ENCODE data around the gene TNFAIP8L1.

The TNFAIP8L1 gene

DNA sequence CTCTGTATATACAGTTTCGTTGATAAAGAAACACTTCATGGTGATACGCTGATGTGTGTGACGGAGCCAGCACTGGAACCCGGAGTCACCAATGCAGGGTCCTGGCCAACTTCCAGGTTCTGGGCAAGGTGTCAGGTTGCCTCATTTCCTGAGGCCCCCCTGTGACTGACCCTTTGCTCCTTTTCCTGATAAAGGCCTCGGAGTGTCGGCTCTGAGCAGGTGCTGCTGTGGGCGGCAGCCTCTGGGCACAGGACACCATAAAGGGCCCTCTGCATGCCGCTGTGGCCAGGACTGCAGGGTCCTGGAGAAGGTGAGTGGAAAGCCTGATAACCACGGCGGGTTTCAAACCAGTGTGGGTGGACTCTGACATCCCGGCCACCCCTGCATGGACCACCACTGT, 48.1 kb downstream of the TNFAIP8L1 start:
- TF ChIP-seq CTCF (IDR thresholded peaks at IDR 0.05; ENCODE audit: insufficient read depth, missing control alignments): no peak
- no peak for FAIRE-seq
- DNase-seq (ENCODE audit: insufficient read length, low spot score): no peak

DNA sequence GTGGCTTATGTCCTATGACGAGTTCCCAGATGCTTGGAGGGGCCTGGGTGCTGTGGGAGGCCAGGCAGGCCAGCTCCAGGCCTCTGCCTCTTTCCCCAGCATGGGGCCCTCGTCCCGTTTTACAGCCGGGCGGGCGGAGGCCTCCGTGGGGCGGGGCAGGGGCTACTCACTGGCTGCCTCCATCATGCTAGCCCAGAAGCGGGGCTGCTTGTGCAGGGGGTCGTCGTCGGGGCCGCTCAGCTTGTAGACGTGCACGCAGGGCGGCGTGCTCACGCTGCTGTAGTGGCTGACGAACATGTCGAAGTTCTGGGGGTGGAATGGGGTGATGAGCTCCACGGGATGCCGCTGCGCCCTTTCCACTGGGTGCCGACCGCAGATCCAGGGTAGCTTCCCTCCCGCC, 49.3 kb downstream of the TNFAIP8L1 start:
- no peak for DNase-seq (ENCODE audit: insufficient read length, low spot score)
- FAIRE-seq: no peak
- TF ChIP-seq CTCF (IDR thresholded peaks at IDR 0.05; ENCODE audit: insufficient read depth, missing control alignments): no peak

- DNase-seq (ENCODE audit: insufficient read length, low spot score) (no peak), FAIRE-seq (no peak)
- TF ChIP-seq CTCF (IDR thresholded peaks at IDR 0.05; ENCODE audit: insufficient read depth, missing control alignments): no peak
Measured at GRCh38 chr19:4689403-4689802, 50.1 kb downstream of the TNFAIP8L1 start.

DNA sequence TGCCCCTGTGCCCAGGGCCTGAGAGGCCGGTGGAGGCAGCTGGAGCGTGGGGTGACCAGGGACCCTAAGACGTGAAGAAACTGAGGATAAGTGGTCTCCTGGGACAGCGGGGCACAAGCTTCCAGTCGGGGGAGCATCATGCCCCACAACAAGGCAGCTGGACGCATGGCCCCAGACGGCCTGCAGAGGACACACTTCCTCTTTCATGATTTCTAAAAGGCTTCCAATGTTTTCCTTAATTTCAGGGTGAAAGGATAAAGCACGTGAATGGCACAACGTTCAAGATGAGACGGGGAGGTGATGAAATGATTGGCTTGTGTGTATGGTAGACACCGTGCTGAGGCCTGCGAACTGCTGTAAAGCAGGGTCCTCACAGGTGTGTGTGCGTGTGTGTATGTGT, 51.0 kb downstream of the TNFAIP8L1 start:
- TF ChIP-seq CTCF (IDR thresholded peaks at IDR 0.05; ENCODE audit: insufficient read depth, missing control alignments): peak; percentile 3
- no peak for DNase-seq (ENCODE audit: insufficient read length, low spot score)
- no peak for FAIRE-seq

- DNase-seq (ENCODE audit: insufficient read length, low spot score) (no peak), FAIRE-seq (no peak)
- no peak for TF ChIP-seq CTCF (IDR thresholded peaks at IDR 0.05; ENCODE audit: insufficient read depth, missing control alignments)
Measured at GRCh38 chr19:4691373-4691772, 52.1 kb downstream of the TNFAIP8L1 start.

DNA sequence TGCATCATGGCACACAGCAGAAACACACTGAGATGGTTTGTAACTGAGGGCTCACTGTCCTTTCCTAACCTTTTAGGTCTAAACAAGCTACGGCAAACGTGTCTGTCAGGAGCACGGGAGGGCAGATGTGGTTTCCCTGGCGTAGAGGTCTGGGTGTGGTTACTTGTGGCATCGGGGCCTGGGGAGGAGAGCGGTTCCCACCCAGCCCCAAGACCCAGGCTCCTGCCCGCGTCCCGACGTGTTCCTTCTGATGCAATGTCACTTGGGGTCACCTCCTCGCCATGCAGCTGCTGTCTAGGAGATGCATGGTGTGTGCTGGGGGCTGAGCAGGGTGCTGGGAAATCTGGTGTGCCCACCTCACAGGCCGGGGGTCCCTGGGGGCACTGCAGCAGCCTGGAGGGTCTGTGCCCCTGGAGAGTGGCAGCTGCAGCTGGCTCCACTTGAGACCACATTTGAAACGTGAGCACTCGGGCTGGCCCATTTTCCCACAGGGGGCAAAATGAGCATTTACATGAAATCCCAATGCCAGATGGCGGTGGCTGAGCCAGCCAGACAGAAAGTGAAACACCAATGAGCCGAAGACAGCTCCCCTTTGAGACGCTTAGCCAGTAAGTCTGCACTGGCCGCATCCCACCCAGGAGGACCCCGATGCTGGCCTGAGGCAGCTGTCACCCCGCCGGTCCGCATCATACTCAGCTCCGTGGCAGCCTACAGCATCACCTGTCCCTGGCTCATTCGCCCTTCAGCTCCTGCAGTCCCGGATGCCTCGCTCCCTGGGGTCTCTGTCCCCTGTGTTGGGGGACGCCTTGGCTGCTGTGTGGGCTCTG, 53.1 kb downstream of the TNFAIP8L1 start:
- TF ChIP-seq CTCF (IDR thresholded peaks at IDR 0.05; ENCODE audit: insufficient read depth, missing control alignments): no peak
- peak; percentile 63 for DNase-seq (ENCODE audit: insufficient read length, low spot score)
- no peak for FAIRE-seq

GRCh38 chr19:4693078-4693350, 53.7 kb downstream of the TNFAIP8L1 start:
- no peak for TF ChIP-seq CTCF (IDR thresholded peaks at IDR 0.05; ENCODE audit: insufficient read depth, missing control alignments)
- no peak for FAIRE-seq
- DNase-seq (ENCODE audit: insufficient read length, low spot score): no peak
